HG03520 (cell line): ENCODE data around the gene RPP14.
"Not testable (repeated sequence)": the region's sequence is repeated elsewhere in the genome, so short reads cannot be mapped to it uniquely, and the experiment has no call there.

ENCODE experiments used
- ATAC-seq: cut with Tn5 transposase; IDR thresholded peaks from one replicate; pipeline ENCODE4 v1.9.1; 2021; ENCODE audit warnings: mild to moderate bottlenecking, moderate library complexity; ENCODE audit not compliant: unreplicated experiment

The RPP14 gene

GRCh38 chr3:58290446-58290845, 15.6 kb upstream of the RPP14 start:
- ATAC-seq = not testable (repeated sequence)

DNA sequence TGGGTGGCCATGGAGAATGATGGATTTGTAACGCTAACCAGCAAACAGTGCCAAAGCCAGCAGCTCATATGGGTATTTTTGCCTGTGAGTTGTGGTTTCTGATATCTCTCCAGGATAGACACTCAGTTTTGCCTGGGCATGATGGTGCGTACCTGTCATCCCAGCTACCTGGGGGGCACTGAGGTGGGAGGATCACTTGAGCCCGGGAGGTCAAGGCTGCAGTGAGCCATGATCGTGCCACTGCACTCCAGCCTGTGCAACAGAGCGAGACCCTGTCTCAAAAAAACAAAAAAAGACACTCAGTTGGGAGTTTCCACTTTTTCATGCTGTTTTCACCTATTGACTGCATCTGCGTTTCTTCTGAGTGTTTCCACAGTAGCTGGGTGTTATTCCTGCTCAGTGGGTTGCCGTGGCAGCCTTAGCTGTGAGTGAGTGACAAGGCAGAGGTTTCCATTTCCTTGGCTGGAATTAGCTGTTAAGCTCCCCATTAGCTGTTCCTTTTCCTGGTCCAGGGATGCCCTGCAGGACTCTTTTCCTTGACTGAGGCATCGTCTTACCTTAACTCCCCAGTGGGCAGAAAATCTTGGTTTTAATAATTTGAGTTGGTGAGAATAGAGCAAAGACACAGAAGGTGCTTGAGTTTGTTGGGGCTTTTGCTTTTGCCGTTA, 14.2 kb upstream of the RPP14 start:
- no peak for ATAC-seq

GRCh38 chr3:58292866-58293265, 13.2 kb upstream of the RPP14 start:
- ATAC-seq = no peak

- no peak for ATAC-seq
Observed at GRCh38 chr3:58293516-58293915, 12.5 kb upstream of the RPP14 start.

GRCh38 chr3:58296269-58296668, 9.8 kb upstream of the RPP14 start:
- no peak for ATAC-seq

- ATAC-seq = no peak
Observed at GRCh38 chr3:58296843-58297242, 9.2 kb upstream of the RPP14 start.

DNA sequence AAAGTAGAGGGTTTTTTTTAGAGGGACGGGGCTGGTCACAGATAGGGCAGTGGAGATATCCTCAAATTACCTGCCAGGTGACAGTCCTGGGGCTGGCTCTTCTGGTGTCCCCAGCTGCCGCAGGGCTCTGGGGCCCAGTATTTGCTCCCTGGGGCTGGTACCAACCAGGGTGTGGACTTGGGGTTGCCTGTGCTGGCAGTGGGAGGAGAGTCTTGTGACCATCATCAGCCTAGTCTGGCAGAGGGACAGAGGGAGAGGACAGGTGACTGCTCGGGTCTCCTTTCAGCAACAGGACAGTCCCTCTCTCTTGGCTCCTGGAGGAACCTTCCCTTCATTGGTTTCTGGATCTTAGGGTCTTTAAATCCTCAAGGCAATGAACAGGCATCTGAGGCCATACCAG, 7.9 kb upstream of the RPP14 start:
- no peak for ATAC-seq

- no peak for ATAC-seq
Observed at GRCh38 chr3:58299075-58299474, 7.0 kb upstream of the RPP14 start.

- no peak for ATAC-seq
Observed at GRCh38 chr3:58299839-58300516, 6.1 kb upstream of the RPP14 start.

DNA sequence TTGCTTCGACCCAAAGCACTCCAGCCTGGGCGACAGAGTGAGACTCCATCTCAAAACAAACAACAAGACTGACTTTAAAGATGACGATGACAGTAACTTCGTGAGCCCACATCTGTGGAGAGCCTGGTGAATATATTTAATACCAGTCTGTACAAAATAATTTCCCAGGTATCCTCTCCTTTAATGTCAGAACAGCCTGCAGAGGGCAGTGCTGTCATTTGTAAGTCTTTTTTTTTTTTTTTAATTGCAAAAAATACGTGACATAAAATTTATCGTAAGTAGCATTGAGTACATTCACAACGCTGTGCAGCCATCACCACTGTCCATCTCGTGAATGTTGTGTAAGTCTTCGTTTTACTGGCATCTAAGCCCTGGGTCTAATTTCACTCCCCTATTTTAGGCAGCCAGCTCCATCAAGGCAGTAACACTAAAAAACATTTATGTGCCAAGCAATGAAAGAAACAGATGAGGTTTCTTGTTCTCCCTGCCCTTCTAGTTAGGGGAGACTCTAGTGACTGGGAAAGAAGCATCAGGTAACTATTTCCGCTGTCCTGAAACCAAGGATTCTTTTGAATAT, 1.7 kb downstream of the RPP14 start:
- ATAC-seq = no peak

GRCh38 chr3:58308728-58309127, 2.7 kb downstream of the RPP14 start:
- no peak for ATAC-seq

- ATAC-seq = no peak
Observed at GRCh38 chr3:58317811-58318210, 11.8 kb downstream of the RPP14 start.

DNA sequence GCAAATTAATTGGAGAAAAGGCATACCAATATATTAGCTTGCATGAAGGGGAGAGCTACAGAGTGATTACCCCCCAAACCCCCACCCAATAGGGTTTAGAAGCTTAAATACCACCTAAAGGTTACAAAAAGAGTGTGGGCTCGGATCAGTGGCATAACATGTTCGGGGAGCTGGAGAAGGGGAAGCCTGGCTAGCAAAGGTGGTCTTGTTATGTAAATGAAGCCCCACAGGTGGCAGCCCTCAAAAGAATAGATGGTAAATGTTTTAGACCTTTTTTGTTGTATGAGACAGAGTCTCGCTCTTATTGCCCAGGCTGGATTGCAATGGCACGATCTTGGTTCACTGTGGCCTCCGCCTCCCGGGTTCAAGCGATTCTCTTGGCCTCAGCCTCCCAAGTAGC, 15.7 kb downstream of the RPP14 start:
- no peak for ATAC-seq

GRCh38 chr3:58322793-58323192, 16.7 kb downstream of the RPP14 start:
- ATAC-seq = no peak

GRCh38 chr3:58323529-58324390, 17.7 kb downstream of the RPP14 start:
- no peak for ATAC-seq

DNA sequence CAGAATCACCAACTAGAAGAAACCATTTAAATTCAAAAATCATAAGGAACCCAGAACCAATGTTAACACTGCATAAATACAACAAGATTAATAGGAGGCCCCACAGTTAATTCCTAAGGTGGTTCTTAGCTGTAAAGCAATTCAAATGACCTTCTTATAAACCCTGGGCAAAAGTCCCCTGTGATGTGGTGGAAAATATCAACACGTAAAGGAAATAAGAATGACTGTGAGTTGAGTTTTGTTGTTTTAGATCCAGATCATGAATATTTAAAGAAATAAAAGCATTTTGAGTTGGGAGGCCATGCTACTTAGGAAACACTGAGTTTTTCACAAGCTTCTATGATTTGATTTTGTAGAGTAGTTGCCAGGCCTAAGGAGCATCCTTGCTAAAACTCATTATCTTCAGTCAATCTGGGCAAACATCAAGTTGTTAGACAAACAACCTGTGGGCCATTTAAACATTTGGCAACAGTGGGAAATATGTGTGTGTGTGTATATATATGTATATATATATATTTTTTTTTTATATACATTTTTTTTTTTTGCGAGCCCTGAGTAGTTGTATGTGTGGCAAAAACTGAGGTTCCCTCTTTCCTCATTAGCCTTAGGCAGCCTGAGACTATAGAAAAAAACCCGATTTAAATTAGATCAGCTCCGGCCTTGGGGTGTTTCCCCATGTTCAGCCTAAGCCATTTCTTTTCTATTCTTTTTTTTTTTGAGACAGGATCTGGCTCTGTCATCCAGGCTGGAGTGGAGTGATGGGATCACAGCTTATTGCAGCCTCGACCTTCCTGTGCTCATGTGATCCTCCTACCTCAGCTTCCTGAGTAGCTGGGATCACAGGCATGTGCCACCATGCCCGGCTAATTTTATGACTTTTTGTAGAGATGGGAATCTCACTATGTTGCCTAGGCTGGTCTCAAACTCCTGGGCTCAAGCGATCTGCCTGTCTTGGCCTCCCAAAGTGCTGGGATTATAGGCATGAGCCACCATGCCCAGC, 18.6 kb downstream of the RPP14 start:
- ATAC-seq = no peak

DNA sequence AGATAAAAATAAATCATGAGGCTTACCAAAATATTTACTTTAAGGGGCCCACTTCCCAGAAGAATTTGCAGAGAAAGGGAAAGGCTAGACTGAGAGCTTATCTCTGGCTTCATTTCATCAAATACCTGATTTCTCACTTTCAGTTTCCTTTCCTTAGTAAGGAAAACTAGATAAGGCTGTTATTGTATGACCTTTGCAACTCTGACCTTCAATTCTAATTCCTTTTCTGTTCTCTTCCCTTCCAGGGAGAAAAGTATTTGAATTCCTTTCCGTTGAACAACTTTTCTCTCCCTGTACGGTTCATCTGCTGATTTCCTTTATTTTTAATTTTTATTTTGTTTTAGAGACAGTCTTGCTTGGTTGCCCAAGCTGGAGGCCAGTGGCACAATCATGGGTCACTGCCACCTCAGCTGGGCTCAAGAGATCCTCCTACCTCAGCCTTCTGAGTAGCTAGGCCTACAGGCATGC, 19.5 kb downstream of the RPP14 start:
- no peak for ATAC-seq

GRCh38 chr3:58326267-58326900, 20.3 kb downstream of the RPP14 start:
- no peak for ATAC-seq

DNA sequence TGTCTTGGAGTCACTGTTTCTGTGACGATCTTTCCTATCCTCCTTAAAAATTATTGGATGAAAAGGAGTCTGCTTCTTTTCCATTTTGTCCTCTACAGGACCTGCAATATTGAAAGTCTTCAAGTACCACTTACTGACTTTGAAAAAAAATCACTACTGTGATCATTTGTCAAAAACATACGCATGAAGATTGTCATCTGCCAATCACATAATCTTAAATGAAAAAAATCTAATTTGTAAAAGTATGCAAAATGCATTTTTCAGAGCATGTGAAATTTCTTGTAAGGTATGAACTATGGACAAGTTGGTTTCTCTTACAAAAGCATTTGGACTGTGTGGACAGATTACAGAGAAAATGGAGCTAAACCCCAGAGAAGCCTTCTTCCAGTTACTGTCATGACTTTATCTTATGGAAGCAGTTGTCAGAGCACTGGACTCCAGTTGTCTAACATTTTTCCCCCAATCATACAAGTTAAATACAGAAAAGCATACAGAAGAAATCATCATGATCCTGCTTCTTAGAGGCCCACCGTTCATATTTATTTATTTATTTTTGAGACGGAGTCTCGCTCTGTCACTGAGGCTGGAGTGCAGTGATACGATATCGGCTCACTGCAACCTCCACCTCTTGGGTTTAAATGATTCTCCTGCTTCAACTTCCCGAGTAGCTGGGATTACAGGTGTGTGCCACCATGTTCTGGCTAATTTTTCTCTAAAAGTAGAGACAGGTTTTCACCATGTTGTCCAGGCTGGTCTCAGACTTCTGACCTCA, 23.3 kb downstream of the RPP14 start:
- no peak for ATAC-seq
